Activated CD4-positive, alpha-beta T cell treated with anti-CD3 and anti-CD28 coated beads, Interleukin-2, amount 10 ng/mL, durations not matched to agents 7 days and 5 days (primary cell): ENCODE measurements around the gene OLIG2. TPM values are rescaled to one million over a fixed set of nuclear protein-coding genes. Genes with fewer than 3 reads are reported as not detected.

Experiments used
- CTCF ChIA-PET: fragments of 350-600 bp; sonication (Branson Sonifier 250); formaldehyde crosslinking; loops from one replicate; lab custom pipeline; 2021; ENCODE audit warnings: antibody characterized with exemption; lab: Charles Lee
- POLR2A ChIA-PET: fragments of 350-600 bp; sonication (Branson Sonifier 250); formaldehyde crosslinking; loops from one replicate; lab custom pipeline; 2021; ENCODE audit warnings: antibody characterized with exemption; lab: Charles Lee
- DNase-seq: peaks from one replicate; pipeline ENCODE4 v3.0.0-alpha.2; 2020
- H3K27ac Mint-ChIP-seq: one replicate; pipeline ENCODE4 v1.8.0; 2021; ENCODE audit warnings: mild to moderate bottlenecking, moderate library complexity, mixed read lengths
- H3K27me3 Mint-ChIP-seq: one replicate; pipeline ENCODE4 v1.8.0; 2021; ENCODE audit warnings: mixed read lengths
- H3K36me3 Mint-ChIP-seq: one replicate; pipeline ENCODE4 v1.8.0; 2021; ENCODE audit warnings: low read depth, mixed read lengths
- H3K4me1 Mint-ChIP-seq: one replicate; pipeline ENCODE4 v1.8.0; 2021; ENCODE audit warnings: mixed read lengths
- H3K4me3 Mint-ChIP-seq: one replicate; pipeline ENCODE4 v1.8.0; 2021; ENCODE audit warnings: mild to moderate bottlenecking, moderate library complexity, mixed read lengths
- H3K9me3 Mint-ChIP-seq: one replicate; pipeline ENCODE4 v1.8.0; 2021; ENCODE audit warnings: mixed read lengths
- total RNA-seq, 2 experiments: library from RNA; stranded (reverse); gene quantifications; one replicate each; pipeline ENCODE4 v1.2.3, GENCODE V29; 2021

The OLIG2 gene
- total RNA-seq, 2 experiments from 2014 or later, result not detected

GRCh38 chr21:33008333-33009051, 17.2 kb upstream of the OLIG2 start:
- CTCF ChIA-PET, result no interaction called here

GRCh38 chr21:33010931-33011330, 14.8 kb upstream of the OLIG2 start:
- Mint-ChIP-seq H3K9me3 (no peaks in the 10 kb centered on the region), H3K4me1 (no peaks in the 10 kb centered on the region), H3K4me3 (no peak overlapping the region), H3K36me3 (no peaks in the 10 kb centered on the region), H3K27me3 (peaks cover 32% of the 10 kb centered on the region), H3K27ac (no peak overlapping the region)
- DNase-seq, result no peak
- ChIA-PET POLR2A (no interaction called here), CTCF (no interaction called here)

More at GRCh38 chr21:33008333-33009051, 17.2 kb upstream of the OLIG2 start:
- DNase-seq, result no peak
- Mint-ChIP-seq H3K27ac (no peak overlapping the region), H3K27me3 (peaks cover 16% of the 10 kb centered on the region), H3K36me3 (no peaks in the 10 kb centered on the region), H3K4me1 (no peaks in the 10 kb centered on the region), H3K9me3 (no peaks in the 10 kb centered on the region), H3K4me3 (no peak overlapping the region)
- POLR2A ChIA-PET, result no interaction called here

GRCh38 chr21:33011462-33011861, 14.3 kb upstream of the OLIG2 start:
- no peak for DNase-seq
- H3K27me3 Mint-ChIP-seq, result peaks cover 37% of the 10 kb centered on the region
- no peak overlapping the region for H3K27ac Mint-ChIP-seq
- no peaks in the 10 kb centered on the region for H3K4me1 Mint-ChIP-seq
- POLR2A ChIA-PET, result no interaction called here
- CTCF ChIA-PET, result no interaction called here
- no peaks in the 10 kb centered on the region for H3K9me3 Mint-ChIP-seq
- no peaks in the 10 kb centered on the region for H3K36me3 Mint-ChIP-seq
- H3K4me3 Mint-ChIP-seq, result no peak overlapping the region

GRCh38 chr21:33013626-33014025, 12.1 kb upstream of the OLIG2 start:
- Mint-ChIP-seq H3K27ac (no peak overlapping the region), H3K27me3 (peaks cover 56% of the 10 kb centered on the region), H3K4me1 (no peaks in the 10 kb centered on the region), H3K4me3 (no peak overlapping the region), H3K9me3 (no peaks in the 10 kb centered on the region), H3K36me3 (no peaks in the 10 kb centered on the region)
- ChIA-PET POLR2A (no interaction called here), CTCF (no interaction called here)
- DNase-seq, result no peak

GRCh38 chr21:33014331-33014730, 11.4 kb upstream of the OLIG2 start:
- POLR2A ChIA-PET, result no interaction called here
- Mint-ChIP-seq H3K9me3 (no peaks in the 10 kb centered on the region), H3K27me3 (peaks cover 62% of the 10 kb centered on the region), H3K36me3 (peaks cover 3% of the 10 kb centered on the region), H3K4me3 (no peak overlapping the region), H3K27ac (no peak overlapping the region), H3K4me1 (peaks cover 6% of the 10 kb centered on the region)
- CTCF ChIA-PET, result no interaction called here
- no peak for DNase-seq

GRCh38 chr21:33015096-33015495, 10.6 kb upstream of the OLIG2 start:
- DNase-seq, result no peak
- CTCF ChIA-PET, result no interaction called here
- Mint-ChIP-seq H3K4me1 (peaks cover 10% of the 10 kb centered on the region), H3K36me3 (peaks cover 3% of the 10 kb centered on the region), H3K4me3 (no peak overlapping the region), H3K27ac (no peak overlapping the region), H3K27me3 (peaks cover 66% of the 10 kb centered on the region), H3K9me3 (no peaks in the 10 kb centered on the region)
- POLR2A ChIA-PET, result no interaction called here

- CTCF ChIA-PET, result no interaction called here
- POLR2A ChIA-PET, result no interaction called here
- Mint-ChIP-seq H3K36me3 (peaks cover 8% of the 10 kb centered on the region), H3K4me3 (no peak overlapping the region), H3K9me3 (no peaks in the 10 kb centered on the region), H3K4me1 (peaks cover 15% of the 10 kb centered on the region), H3K27ac (no peak overlapping the region), H3K27me3 (peaks cover 69% of the 10 kb centered on the region)
- DNase-seq, result no peak
Observed at GRCh38 chr21:33015756-33016155, 10.0 kb upstream of the OLIG2 start.

GRCh38 chr21:33018707-33019465, 6.8 kb upstream of the OLIG2 start:
- Mint-ChIP-seq H3K27ac (no peak overlapping the region), H3K27me3 (peaks cover 88% of the 10 kb centered on the region), H3K4me3 (peak overlapping the region; percentile 29), H3K9me3 (no peaks in the 10 kb centered on the region), H3K4me1 (peaks cover 17% of the 10 kb centered on the region), H3K36me3 (peaks cover 8% of the 10 kb centered on the region)
- POLR2A ChIA-PET, result no interaction called here
- CTCF ChIA-PET, result no interaction called here
- DNase-seq, result no peak

GRCh38 chr21:33019516-33019884, 6.2 kb upstream of the OLIG2 start:
- H3K4me3 Mint-ChIP-seq, result peak overlapping the region; percentile 29

GRCh38 chr21:33019885-33020557, 5.7 kb upstream of the OLIG2 start:
- no peak overlapping the region for H3K27ac Mint-ChIP-seq
- H3K36me3 Mint-ChIP-seq, result peaks cover 12% of the 10 kb centered on the region
- DNase-seq, result no peak
- H3K4me3 Mint-ChIP-seq, result peak overlapping the region; percentile 30
- peaks cover 93% of the 10 kb centered on the region for H3K27me3 Mint-ChIP-seq
- POLR2A ChIA-PET, result no interaction called here
- peaks cover 21% of the 10 kb centered on the region for H3K4me1 Mint-ChIP-seq
- CTCF ChIA-PET, result no interaction called here
- H3K9me3 Mint-ChIP-seq, result no peaks in the 10 kb centered on the region

More at GRCh38 chr21:33019516-33019884, 6.2 kb upstream of the OLIG2 start:
- peaks cover 21% of the 10 kb centered on the region for H3K4me1 Mint-ChIP-seq
- ChIA-PET CTCF (no interaction called here), POLR2A (no interaction called here)
- H3K27me3 Mint-ChIP-seq, result peaks cover 93% of the 10 kb centered on the region
- DNase-seq, result no peak
- H3K27ac Mint-ChIP-seq, result no peak overlapping the region
- no peaks in the 10 kb centered on the region for H3K9me3 Mint-ChIP-seq
- peaks cover 12% of the 10 kb centered on the region for H3K36me3 Mint-ChIP-seq

GRCh38 chr21:33020558-33021100, 5.1 kb upstream of the OLIG2 start:
- ChIA-PET CTCF (no interaction called here), POLR2A (no interaction called here)
- H3K27me3 Mint-ChIP-seq, result peaks cover 90% of the 10 kb centered on the region
- no peaks in the 10 kb centered on the region for H3K9me3 Mint-ChIP-seq
- H3K27ac Mint-ChIP-seq, result no peak overlapping the region
- H3K4me3 Mint-ChIP-seq, result peak overlapping the region; percentile 30
- DNase-seq, result no peak
- H3K4me1 Mint-ChIP-seq, result peaks cover 21% of the 10 kb centered on the region
- H3K36me3 Mint-ChIP-seq, result peaks cover 12% of the 10 kb centered on the region

- H3K4me1 Mint-ChIP-seq, result peaks cover 25% of the 10 kb centered on the region
- no peaks in the 10 kb centered on the region for H3K9me3 Mint-ChIP-seq
- peaks cover 90% of the 10 kb centered on the region for H3K27me3 Mint-ChIP-seq
- peaks cover 16% of the 10 kb centered on the region for H3K36me3 Mint-ChIP-seq
- ChIA-PET POLR2A (no interaction called here), CTCF (interaction anchor here (1.0 kb wide), 1 partner anchor 20 kb away, joined by 3 read pairs; no protein-coding TSS in a partner anchor)
- H3K27ac Mint-ChIP-seq, result no peak overlapping the region
- DNase-seq, result no peak
- H3K4me3 Mint-ChIP-seq, result no peak overlapping the region
Observed at GRCh38 chr21:33021150-33021549, 4.6 kb upstream of the OLIG2 start.

GRCh38 chr21:33021667-33022066, 4.1 kb upstream of the OLIG2 start:
- Mint-ChIP-seq H3K36me3 (peaks cover 17% of the 10 kb centered on the region), H3K4me1 (peaks cover 29% of the 10 kb centered on the region), H3K9me3 (no peaks in the 10 kb centered on the region), H3K4me3 (no peak overlapping the region), H3K27me3 (peaks cover 90% of the 10 kb centered on the region), H3K27ac (no peak overlapping the region)
- POLR2A ChIA-PET, result no interaction called here
- CTCF ChIA-PET, result interaction anchor here (1.0 to 1.5 kb wide), 2 partner anchors 21 to 106 kb away, joined by 3 to 4 read pairs; no protein-coding TSS in a partner anchor
- no peak for DNase-seq
